Neural progenitor cell (in vitro differentiated cells): ENCODE measurements around the gene NLGN3.

ENCODE experiments used
- EZH2phosphoT487 ChIP-seq: fragments of 200-600 bp; sonication (generic); IDR thresholded peaks from 2 replicates; pipeline ENCODE4 v1.6.1; 2017; ENCODE audit warnings: antibody characterized with exemption
- TF ChIP-seq, protein P1 (sequence below): fragments of 200-600 bp; sonication (generic); IDR thresholded peaks from 2 replicates; pipeline ENCODE4 v1.5.1; 2017; ENCODE audit warnings: antibody characterized with exemption, mild to moderate bottlenecking

DNA sequence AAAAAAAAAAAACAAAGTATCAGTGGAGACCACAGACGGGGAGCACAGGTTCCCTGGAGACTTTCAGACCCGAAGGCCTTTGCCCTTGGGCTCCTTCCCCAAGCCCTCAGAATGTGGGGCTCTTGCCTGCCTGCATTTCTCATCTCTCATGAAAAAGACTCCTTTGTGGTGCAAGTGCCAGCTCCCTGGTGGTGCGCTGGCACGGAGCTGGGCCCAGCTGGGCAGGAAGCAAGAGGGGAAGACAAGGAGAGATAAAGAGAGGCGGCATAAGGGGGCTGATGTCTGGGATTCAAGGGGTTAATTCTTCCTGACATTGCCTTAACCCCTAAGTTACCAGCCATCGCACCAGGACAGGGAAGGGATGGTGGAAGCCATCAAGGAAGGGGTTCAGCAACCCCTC, 21.8 kb downstream of the NLGN3 start:
- TF ChIP-seq, protein P1, sequence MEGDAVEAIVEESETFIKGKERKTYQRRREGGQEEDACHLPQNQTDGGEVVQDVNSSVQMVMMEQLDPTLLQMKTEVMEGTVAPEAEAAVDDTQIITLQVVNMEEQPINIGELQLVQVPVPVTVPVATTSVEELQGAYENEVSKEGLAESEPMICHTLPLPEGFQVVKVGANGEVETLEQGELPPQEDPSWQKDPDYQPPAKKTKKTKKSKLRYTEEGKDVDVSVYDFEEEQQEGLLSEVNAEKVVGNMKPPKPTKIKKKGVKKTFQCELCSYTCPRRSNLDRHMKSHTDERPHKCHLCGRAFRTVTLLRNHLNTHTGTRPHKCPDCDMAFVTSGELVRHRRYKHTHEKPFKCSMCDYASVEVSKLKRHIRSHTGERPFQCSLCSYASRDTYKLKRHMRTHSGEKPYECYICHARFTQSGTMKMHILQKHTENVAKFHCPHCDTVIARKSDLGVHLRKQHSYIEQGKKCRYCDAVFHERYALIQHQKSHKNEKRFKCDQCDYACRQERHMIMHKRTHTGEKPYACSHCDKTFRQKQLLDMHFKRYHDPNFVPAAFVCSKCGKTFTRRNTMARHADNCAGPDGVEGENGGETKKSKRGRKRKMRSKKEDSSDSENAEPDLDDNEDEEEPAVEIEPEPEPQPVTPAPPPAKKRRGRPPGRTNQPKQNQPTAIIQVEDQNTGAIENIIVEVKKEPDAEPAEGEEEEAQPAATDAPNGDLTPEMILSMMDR: no peak
- no peak for TF ChIP-seq EZH2phosphoT487
